Uterus (tissue), 4 donors: Measurements from ENCODE around the gene BSN. TPM values are rescaled to one million over a fixed set of nuclear protein-coding genes. Genes with fewer than 3 reads are reported as not detected.
A peak's percentile ranks its signal among the peaks of the same experiment; 100 is the strongest.

Source experiments
- DNase-seq, 2 donors: peaks; one replicate each; pipeline ENCODE4 v3.0.0-alpha.2; 2019 to 2020
- H3K27ac ChIP-seq, 2 donors: fragments of 200-600 bp; sonication (generic); 1 replicate in 1 of 2; 2 replicates in 1 of 2; pipeline ENCODE4 v1.5.1; 2016 to 2018
- H3K27me3 ChIP-seq, 2 donors: fragments of 200-600 bp; sonication (generic); one replicate each; pipeline ENCODE4 v1.5.1; 2018 to 2019; ENCODE audit warnings: control low read depth in 1 of 2
- H3K36me3 ChIP-seq, 2 donors: fragments of 200-600 bp; sonication (generic); one replicate each; pipeline ENCODE4 v1.5.1; 2019; ENCODE audit warnings: control low read depth in 1 of 2
- H3K4me1 ChIP-seq, 2 donors: fragments of 200-600 bp; sonication (generic); one replicate each; pipeline ENCODE4 v1.5.1; 2018 to 2019; ENCODE audit warnings: control low read depth in 1 of 2
- H3K4me3 ChIP-seq, 2 donors: fragments of 200-600 bp; sonication (generic); 1 replicate in 1 of 2; 2 replicates in 1 of 2; pipeline ENCODE4 v1.5.1; 2018 to 2019; ENCODE audit warnings: mild to moderate bottlenecking in 1 of 2
- H3K9me3 ChIP-seq, 2 donors: fragments of 200-600 bp; sonication (generic); one replicate each; pipeline ENCODE4 v1.5.1; 2019; ENCODE audit warnings: control low read depth in 1 of 2
- POLR2A ChIP-seq, 2 donors: fragments of 450-650 bp; IDR thresholded peaks; one replicate each; pipeline ENCODE4 v1.6.1; 2016; ENCODE audit warnings: antibody characterized with exemption in 2 of 2, mild to moderate bottlenecking in 1 of 2, moderate library complexity in 1 of 2
- intact Hi-C: fragments of 100-400 bp; cut with DNase I; formaldehyde crosslinking; loops from one replicate; pipeline ENCODE4 v1.15.1; 2023; ENCODE audit warnings: low total_unique reads
- total RNA-seq, 4 donors: library from RNA; depleted of rRNA in 3 of 4; stranded (reverse); fragments of >200 nt in 3 of 4; gene quantifications; one replicate each; pipeline versions ENCODE4 v1.1.0 to v1.2.4, GENCODE V29; 2014 to 2023
- TF ChIP-seq, protein P1 (sequence below), 4 experiments: fragments of 200-600 bp in 2 of 4; fragments of 450-650 bp in 2 of 4; sonication (generic) in 2 of 4; IDR thresholded peaks; one replicate each; pipeline ENCODE4 v1.5.1; 2016 to 2019; ENCODE audit warnings: antibody characterized with exemption in 4 of 4, mild to moderate bottlenecking in 2 of 4, moderate library complexity in 1 of 4
- donor health status: DM: yes; HTN: yes; CAD: no.

BSN gene
- total RNA-seq, 4 donors from 2014 or later: 0.29 to 0.95 (median 0.60) TPM

DNA sequence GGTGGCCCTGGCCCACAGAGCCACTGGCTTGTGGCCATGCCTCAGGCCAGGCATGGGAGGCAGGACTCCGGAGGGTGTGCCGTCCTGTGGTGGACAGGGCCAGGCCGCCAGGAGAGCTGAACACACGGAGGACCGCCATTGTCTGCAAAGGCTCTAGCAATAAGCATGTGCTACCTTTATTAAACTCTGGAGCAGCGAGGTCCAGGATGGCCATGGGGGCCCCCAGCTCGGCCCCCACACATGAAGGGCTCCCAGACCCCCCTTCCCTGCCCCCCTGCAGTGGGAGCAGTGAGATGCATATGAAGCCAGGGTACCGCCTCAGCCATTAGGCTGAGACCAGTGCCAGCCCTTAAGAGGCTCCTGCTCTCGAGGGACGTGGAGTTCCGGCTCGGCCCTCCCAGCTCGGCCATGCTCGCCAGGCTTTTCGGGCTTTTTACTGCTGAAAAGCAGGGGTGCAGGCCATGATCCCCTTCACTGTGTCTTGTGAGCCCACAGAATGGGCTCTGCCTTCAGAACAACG is 162.5 kb downstream of the BSN start:
- H3K9me3 ChIP-seq: no peaks in the 10 kb centered on the region
- DNase-seq: peak in 1 of 2 donors; percentile 13
- peaks cover 0 to 4% of the 10 kb centered on the region in 2 donors for H3K4me1 ChIP-seq
- H3K27ac ChIP-seq: no peak overlapping the region
- intact Hi-C loops: no loop called here
- TF ChIP-seq POLR2A (IDR thresholded peaks at IDR 0.05): no peak
- TF ChIP-seq, protein P1, sequence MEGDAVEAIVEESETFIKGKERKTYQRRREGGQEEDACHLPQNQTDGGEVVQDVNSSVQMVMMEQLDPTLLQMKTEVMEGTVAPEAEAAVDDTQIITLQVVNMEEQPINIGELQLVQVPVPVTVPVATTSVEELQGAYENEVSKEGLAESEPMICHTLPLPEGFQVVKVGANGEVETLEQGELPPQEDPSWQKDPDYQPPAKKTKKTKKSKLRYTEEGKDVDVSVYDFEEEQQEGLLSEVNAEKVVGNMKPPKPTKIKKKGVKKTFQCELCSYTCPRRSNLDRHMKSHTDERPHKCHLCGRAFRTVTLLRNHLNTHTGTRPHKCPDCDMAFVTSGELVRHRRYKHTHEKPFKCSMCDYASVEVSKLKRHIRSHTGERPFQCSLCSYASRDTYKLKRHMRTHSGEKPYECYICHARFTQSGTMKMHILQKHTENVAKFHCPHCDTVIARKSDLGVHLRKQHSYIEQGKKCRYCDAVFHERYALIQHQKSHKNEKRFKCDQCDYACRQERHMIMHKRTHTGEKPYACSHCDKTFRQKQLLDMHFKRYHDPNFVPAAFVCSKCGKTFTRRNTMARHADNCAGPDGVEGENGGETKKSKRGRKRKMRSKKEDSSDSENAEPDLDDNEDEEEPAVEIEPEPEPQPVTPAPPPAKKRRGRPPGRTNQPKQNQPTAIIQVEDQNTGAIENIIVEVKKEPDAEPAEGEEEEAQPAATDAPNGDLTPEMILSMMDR (IDR thresholded peaks at IDR 0.05): no peak
- no peaks in the 10 kb centered on the region for H3K36me3 ChIP-seq
- no peak overlapping the region for H3K4me3 ChIP-seq
- no peaks in the 10 kb centered on the region for H3K27me3 ChIP-seq

DNA sequence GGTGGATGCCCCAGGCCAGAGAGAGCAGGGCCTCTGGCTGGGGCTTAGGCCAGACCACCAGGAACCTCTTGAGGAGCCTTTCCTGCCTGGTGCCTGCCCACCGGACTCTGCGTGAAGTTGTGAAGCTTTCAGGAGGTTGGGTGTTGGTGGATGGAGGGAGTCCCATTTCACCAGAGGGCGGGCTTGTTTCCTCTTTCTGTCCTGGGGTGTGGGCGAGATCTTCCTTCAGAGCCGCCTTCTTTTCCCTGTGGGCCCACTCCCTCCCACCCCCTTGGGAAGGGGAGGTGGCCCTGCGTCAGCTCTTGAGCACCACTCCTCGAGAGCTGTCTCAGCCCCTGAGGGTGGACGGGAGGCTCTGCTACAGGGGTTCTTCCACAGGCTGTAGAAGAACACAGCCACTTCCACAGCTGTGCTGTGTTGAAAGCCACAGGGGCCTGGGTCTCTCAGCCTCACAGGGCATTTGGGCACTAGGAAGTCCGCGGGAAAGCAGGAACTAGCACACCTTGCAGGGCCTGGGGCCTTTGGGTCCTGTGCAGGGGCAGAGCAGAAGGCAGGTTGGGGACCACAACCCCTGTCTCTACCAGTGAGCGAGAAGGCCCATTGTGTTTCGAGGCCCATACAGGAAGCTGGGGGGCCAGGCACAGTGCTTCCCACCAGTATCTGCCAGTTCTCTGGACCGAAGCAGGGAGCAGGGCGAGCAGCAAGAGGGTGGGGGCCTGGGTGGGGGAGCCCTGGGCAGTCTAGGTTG is 163.1 kb downstream of the BSN start:
- intact Hi-C loops: no loop called here

DNA sequence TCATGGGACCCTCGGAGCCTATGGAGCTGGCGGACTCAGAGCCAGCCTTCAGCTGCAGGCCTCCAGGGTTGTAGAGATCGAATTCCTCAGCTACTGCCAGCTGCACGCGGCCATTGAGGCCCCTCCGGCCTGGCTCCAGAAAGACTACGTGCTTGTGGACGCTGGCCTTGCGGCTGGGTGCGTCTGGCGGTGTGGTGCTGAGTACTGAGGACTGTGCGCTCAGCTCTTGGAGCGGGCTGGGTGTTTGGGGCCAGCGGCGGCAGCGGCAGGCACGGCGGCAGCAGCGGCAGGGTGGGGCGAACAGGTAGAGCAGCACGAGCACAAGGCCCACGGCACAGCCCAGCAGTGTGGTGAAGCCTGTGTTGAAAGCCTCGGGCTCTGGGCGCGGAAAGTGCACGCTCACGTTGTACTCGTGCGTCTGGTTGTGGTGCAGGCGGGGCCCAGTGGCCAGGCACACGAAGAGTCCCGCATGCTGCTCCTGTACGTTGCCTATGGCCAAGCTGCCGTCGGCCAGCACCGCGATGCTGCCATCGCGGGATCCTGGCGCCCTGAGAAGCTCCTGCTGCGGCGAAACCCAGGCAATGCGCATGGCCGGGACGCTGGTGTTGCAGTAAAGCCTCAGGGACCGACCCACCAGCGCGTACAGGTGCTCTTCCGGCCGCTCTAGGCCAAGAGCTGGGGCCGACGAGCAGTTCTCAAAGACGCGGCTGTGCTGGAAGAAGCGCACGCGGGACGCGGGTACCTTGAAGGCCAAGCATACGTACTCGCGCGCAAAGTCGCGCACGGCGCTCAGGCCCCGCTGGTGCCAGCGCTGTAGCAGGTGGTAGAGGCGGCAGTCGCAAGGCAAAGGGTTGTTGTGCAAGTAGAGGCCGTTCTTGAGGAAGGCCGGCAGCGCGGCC is 163.9 kb downstream of the BSN start:
- peak in 1 of 2 donors; percentile 18 for DNase-seq
- H3K4me3 ChIP-seq: no peak overlapping the region
- no peaks in the 10 kb centered on the region for H3K27me3 ChIP-seq
- intact Hi-C loops: no loop called here
- H3K9me3 ChIP-seq: no peaks in the 10 kb centered on the region
- H3K36me3 ChIP-seq: no peaks in the 10 kb centered on the region
- H3K27ac ChIP-seq: no peak overlapping the region
- peaks cover 0 to 12% of the 10 kb centered on the region in 2 donors for H3K4me1 ChIP-seq
- TF ChIP-seq POLR2A (IDR thresholded peaks at IDR 0.05): no peak
- TF ChIP-seq, protein P1 (IDR thresholded peaks at IDR 0.05): no peak

More for the DNA sequence above, 163.1 kb downstream of the BSN start:
- Histone ChIP-seq H3K27me3 (no peaks in the 10 kb centered on the region), H3K4me3 (no peak overlapping the region), H3K36me3 (no peaks in the 10 kb centered on the region), H3K4me1 (peaks cover 0 to 5% of the 10 kb centered on the region in 2 donors), H3K9me3 (no peaks in the 10 kb centered on the region), H3K27ac (no peak overlapping the region)
- TF ChIP-seq, protein P1 (IDR thresholded peaks at IDR 0.05): no peak
- TF ChIP-seq POLR2A (IDR thresholded peaks at IDR 0.05): no peak
- peak in 1 of 2 donors; percentile 12 for DNase-seq

DNA sequence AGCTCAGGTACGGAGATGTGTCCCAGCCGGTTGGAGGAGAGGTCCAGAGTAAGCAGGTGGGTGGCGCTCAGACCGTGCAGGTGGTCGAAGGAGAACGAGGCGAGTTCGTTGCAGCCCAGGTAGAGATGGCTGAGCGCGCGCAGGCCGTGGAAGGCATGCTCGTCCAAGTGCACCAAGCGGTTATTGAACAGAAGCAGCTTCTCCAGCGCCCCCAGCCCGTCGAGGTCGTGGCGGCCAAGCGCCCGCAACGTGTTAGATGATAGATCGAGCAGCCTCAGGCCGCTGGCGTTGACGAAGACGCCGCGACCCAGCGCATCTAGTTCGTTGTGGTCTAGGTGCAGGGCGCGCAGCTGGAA is 164.6 kb downstream of the BSN start:
- no peak overlapping the region for H3K27ac ChIP-seq
- TF ChIP-seq, protein P1 (IDR thresholded peaks at IDR 0.05): no peak
- no peak for TF ChIP-seq POLR2A (IDR thresholded peaks at IDR 0.05)
- intact Hi-C loops: no loop called here
- H3K4me1 ChIP-seq: peaks cover 0 to 12% of the 10 kb centered on the region in 2 donors
- H3K27me3 ChIP-seq: no peaks in the 10 kb centered on the region
- H3K36me3 ChIP-seq: no peaks in the 10 kb centered on the region
- DNase-seq: peak in 1 of 2 donors; percentile 22
- no peaks in the 10 kb centered on the region for H3K9me3 ChIP-seq
- H3K4me3 ChIP-seq: peak overlapping the region; percentile 45 to 46
